ENCODE results near the gene MYH14. TPM values are rescaled to one million over a fixed set of nuclear protein-coding genes. Genes with fewer than 3 reads are reported as not detected.

MYH14 gene
- total RNA-seq, 2 experiments from 2014 or later: not detected

DNA sequence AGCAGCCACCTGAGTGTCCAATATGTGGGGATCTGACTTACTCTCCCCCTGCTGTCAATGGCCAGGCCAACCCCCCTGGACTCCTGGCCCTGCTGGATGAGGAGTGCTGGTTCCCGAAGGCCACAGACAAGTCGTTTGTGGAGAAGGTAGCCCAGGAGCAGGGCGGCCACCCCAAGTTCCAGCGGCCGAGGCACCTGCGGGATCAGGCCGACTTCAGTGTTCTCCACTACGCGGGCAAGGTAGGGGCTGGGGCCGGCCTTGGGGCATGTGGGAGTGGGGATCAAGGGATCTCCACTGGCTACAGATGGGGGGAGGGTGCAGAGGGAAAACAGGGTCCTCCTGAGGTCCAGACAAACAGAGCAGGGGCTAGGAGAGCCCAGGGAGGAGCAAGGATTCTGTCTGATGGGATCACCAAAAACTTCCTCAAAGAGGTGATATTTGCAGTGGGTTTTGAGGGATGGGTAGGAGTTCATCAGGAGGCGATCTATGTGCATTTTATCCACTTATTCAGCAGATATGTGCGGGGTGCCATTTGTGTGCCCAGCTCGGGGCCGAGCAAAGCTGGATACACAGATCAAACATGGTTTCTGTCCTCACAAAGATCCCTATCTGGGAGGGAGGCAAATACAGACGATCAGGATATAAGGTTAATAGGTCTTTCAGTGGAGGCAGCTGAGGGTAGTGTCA, 47.2 kb downstream of the MYH14 start:
- ChIA-PET CTCF (interaction anchor here (1.2 kb wide), 1 partner anchor 213 kb away, joined by 3 read pairs; no protein-coding TSS in a partner anchor), POLR2A (no interaction called here)

DNA sequence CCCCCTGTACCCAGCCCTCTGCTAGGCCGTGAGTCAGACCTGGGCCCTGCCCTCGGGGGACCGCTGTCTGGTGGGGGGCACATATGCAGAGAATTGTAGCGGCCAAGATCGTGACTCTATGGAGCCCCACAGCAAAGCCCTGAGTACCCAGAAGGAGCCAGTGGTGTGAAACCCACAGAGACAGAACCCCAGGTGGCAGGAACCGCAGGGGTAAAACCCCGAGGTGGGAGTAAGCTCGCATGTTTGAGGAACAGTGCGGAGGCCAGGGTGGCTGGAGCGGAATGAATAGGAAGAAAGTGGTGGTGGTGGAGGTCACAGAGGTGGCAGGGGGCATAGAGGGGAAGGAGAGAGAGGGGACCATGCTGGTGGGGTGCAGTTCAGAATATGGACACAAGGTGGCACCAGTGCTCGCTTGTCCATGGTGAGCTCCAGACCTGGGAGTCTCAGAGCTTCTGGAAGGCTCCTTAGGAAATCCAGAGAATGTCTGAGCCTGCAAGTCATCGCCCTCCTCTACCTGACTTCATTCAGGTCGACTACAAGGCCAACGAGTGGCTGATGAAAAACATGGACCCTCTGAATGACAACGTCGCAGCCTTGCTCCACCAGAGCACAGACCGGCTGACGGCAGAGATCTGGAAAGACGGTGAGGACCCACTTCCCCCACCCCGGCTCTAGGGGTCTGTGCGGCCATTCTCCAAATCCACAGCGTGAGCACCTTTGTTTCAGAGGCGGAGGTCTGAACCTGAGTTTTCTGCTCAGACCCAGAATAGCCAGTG, 48.9 kb downstream of the MYH14 start:
- ChIA-PET CTCF (interaction anchor here (0.5 to 1.5 kb wide), 7 partner anchors 17 to 619 kb away, joined by 3 to 5 read pairs (median 3); partner anchors contain the start of gene KCNC3), POLR2A (no interaction called here)

DNA sequence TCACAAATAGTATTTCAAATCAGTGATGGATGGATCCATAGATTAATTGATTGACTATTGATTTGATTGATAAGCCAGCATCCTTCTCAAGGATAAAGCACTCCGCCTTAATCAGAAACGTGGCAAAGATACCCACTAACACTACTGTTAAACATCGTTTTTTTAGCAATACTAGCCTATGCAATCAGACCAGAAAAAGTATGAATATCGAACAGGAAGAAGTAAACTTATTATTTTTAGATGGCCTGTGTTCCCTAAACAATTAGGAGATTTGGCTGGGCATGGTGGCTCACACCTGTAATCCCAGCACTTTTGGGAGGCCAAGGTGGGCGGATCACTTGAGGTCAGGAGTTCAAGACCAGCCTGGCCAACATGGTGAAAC, 49.5 kb downstream of the MYH14 start:
- CTCF ChIA-PET: interaction anchor here (0.5 to 1.5 kb wide), 7 partner anchors 17 to 619 kb away, joined by 3 to 5 read pairs (median 3); partner anchors contain the start of gene KCNC3
- POLR2A ChIA-PET: no interaction called here

DNA sequence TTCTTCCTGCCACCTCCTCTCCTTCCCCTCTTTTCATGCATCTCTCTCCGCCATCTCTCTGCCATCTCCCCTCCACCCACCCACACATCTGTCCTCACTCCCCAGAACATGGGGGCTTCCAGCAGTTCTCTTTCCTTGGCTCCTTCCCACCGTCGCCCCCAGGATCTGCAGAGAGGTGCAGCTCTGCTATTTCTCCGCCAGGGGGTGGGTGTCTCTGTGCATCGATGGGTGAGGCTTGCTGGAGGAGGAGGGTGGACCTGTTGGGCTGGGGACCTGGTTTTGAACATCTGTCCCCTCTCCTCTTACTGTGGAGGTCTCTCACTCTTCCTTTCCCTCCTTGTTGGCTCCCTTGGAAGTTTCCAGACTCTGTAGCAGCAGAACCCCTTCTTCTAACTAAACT, 51.7 kb downstream of the MYH14 start:
- CTCF ChIA-PET: interaction anchor here (1.9 kb wide), 1 partner anchor 10 kb away, joined by 4 read pairs; no protein-coding TSS in a partner anchor
- POLR2A ChIA-PET: no interaction called here

DNA sequence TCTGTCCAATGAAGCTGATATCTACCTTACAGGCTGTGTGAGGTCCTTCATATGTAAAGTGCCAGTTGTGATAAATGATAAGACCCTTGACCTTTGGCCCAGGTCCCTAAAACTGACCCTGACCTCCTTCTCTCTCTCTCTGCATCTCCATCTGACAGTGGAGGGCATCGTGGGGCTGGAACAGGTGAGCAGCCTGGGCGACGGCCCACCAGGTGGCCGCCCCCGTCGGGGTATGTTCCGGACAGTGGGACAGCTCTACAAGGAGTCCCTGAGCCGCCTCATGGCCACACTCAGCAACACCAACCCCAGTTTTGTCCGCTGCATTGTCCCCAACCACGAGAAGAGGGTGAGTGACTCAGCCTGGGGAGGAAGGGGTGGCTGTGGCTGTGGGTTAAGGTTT, 53.7 kb downstream of the MYH14 start:
- CTCF ChIA-PET: no interaction called here
- POLR2A ChIA-PET: no interaction called here

DNA sequence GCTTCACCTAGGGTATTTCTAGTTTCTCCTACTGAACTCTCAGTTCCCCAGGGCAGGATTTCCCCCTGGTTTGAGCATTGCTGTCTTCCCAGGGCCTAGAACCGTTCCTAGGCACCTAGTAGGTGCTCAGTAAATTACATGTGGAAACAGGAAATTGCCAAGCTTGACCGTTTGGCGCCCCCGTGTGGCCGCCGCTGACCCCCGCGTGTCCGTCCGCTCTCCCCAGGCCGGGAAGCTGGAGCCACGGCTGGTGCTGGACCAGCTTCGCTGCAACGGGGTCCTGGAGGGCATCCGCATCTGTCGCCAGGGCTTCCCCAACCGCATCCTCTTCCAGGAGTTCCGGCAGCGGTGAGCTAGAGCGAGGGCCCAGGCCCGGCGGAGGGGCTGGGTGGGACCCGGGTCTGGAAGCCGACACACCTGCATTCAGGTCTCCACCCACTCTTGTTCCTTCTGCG, 55.5 kb downstream of the MYH14 start:
- ChIA-PET POLR2A (no interaction called here), CTCF (interaction anchor here (0.6 to 1.7 kb wide), 3 partner anchors 40 to 284 kb away, joined by 3 read pairs; no protein-coding TSS in a partner anchor)

DNA sequence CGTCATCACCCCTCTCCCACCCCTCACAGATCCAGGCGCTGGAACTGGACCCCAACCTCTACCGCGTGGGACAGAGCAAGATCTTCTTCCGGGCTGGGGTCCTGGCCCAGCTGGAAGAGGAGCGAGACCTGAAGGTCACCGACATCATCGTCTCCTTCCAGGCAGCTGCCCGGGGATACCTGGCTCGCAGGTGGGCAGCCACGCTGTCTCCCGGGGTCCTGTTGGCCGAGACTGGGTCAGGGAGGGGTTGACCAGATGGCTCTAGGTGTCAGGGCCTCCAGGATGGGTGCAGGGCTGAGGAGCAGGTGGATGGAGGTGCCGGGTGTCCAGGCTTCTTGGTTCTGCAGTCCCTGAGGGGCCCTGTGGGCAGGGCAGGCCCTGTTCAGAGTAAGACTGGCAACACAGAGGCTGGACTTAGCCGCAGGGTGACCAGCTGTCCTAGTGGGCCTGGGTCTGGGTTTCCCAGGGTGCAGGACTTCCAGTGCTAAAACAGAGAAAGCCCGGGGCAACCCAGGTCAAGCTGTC, 58.1 kb downstream of the MYH14 start:
- ChIA-PET CTCF (no interaction called here), POLR2A (no interaction called here)

DNA sequence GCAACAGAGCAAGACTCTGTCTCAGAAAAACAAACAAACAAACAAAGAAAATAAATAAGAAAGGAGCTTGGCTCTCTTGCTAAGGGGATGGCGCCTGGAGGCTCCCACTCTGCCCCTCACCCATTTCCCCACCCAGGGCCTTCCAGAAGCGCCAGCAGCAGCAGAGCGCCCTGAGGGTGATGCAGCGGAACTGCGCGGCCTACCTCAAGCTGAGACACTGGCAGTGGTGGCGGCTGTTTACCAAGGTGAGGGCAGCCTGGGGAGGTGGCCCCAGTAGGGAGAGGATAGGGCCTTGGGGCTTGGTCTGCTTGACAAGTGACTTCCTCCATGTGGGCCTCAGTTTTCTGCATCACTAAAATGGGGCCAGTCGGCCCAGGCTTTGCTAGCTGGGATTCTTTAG, 59.8 kb downstream of the MYH14 start:
- ChIA-PET CTCF (no interaction called here), POLR2A (no interaction called here)

DNA sequence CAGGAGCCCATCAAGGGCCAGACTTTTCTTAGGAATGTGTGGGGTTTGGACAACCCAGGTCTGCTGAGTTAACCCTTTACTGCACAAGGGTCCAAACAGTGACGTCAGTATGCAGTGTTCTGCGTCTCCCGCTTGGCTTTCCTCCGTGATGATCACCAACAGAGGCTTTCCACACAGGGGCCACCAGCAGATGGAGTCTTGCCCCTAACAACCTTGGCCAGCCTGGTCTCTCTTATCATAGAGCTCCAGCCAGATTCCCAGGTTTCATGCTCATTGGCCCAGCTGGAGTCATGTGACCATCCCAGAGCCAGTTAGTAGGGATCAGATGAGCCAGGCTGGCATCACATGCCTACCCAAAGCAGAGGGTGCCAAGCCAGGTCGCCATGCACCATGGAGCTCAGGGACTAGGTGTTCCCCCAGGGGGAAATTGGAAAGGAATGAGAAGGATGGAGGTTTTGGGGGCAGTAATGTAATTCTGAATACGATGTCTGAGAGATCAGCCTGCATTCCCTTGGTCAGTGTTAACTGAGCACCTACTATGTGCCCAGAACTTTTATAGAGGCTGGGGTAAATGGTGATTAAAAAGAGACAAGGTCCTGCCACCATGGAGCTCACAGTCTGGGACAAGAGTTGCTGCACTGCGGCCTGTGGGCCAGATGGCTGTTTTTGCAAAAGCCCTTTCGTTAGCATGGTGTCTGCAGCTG, 61.2 kb downstream of the MYH14 start:
- CTCF ChIA-PET: interaction anchor here (0.6 to 0.8 kb wide), 2 partner anchors 10 to 329 kb away, joined by 4 read pairs; no protein-coding TSS in a partner anchor
- POLR2A ChIA-PET: no interaction called here

DNA sequence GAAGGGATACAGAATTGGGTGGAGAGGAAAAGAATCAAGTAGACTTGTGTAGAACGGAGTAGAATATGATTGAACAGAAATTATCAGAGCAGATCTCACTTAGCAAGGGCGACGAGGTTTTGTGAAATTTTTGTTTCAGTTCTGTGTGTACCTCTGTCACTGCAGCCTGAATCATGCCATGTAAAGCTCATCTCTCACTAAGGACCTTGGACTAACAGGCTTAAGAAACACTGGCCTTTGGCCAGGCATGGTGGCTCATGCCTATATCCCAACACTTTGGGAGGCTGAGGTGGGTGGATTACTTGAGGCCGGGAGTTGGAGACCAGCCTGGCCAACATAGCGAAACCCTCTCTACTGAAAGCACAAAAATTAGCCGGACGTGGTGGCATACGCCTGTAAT, 62.6 kb downstream of the MYH14 start:
- POLR2A ChIA-PET: no interaction called here
- CTCF ChIA-PET: no interaction called here

DNA sequence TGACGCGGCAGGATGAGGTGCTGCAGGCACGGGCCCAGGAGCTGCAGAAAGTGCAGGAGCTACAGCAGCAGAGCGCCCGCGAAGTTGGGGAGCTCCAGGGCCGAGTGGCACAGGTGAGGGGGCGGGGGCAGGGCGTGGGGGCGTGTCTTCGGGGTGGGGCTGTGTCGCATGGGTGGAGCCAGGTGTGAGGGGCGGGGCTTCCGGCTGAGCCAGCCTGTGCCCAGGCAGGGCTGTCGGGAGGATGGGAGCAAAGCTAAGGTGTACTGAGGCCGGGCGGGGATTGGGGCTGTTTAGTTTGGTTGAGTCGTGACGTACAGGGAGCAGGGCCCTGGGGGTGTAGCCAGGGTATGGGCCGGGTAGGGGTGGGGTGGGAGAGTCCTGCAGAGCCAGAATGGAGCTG, 63.5 kb downstream of the MYH14 start:
- POLR2A ChIA-PET: no interaction called here
- CTCF ChIA-PET: interaction anchor here (0.5 kb wide), 1 partner anchor 22 kb away, joined by 4 read pairs; no protein-coding TSS in a partner anchor

DNA sequence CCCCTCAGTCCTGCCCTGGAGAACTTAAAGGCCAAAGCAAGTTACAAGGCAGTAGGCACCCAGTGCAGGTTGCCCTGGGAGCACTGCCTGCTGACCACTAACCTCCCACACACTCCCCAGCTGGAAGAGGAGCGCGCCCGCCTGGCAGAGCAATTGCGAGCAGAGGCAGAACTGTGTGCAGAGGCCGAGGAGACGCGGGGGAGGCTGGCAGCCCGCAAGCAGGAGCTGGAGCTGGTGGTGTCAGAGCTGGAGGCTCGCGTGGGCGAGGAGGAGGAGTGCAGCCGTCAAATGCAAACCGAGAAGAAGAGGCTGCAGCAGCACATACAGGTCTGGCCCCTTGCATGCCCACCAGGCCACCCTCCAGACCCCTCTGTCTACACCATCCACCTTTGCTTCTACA, 64.6 kb downstream of the MYH14 start:
- CTCF ChIA-PET: no interaction called here
- POLR2A ChIA-PET: no interaction called here

DNA sequence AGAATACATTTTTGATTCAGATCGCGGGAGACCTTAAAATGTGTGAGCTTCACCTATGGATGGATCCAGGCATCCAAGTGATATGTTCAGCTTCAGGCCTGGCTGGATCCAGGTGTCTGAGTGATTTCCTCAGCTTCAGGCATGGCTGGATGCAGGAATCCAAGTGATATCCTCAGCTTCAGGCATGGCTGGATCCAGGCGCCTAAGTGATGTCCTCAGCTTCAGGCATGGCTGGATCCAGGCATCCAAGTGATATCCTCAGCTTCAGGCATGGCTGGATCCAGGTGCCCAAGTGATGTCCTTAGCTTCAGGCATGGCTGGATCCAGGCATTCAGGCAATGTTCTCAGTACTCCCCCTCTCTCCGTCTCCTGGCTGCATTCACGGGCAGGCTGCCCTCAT, 65.1 kb downstream of the MYH14 start:
- ChIA-PET CTCF (no interaction called here), POLR2A (no interaction called here)

DNA sequence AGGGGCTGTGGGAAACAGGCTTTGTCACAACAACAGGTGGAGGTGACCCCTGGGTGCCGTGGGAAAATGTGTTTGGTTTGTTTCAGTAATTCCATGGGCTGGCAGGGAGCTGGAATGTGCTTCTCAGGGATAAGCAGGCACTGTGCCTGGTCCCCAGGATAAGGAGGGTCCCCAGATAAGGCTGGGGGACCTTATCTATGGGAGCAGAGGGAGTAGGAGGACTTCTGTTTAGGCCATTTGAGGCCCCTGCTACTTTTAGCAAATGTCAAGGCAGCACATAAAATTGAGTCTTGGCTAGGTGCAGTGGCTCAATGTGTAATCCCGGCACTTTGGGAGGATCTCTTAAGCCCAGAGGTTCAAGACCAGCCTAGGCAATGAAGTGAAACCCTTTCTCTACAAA, 66.2 kb downstream of the MYH14 start:
- ChIA-PET POLR2A (no interaction called here), CTCF (interaction anchor here (0.7 kb wide), 1 partner anchor 60 kb away, joined by 3 read pairs; no protein-coding TSS in a partner anchor)

DNA sequence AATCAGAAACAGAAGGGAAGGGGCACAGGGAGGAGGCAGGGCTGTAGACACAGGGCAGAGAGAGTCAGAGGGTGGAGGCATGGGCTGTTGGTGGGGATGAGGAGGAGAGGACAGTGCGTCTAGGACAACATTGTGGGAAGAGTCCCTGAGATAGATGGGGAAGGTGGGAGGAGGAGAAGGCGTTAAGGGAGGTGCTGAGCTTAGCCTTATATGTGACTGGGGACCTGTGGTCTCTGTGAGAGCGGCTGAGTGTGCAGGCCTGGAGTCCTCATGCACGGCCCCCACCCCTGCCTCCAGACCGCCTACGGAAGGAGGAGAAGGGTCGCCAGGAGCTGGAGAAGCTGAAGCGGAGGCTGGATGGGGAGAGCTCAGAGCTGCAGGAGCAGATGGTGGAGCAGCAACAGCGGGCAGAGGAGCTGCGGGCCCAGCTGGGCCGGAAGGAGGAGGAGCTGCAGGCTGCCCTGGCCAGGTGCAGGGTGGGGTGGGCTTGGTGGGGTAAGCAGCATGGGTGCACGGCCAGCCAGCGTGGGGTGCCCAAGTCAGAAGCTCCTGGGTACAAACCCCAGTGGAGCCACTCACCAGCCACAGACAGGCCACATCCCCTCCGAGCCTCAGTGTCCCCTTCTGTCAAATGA, 69.0 kb downstream of the MYH14 start:
- ChIA-PET CTCF (interaction anchor here (1.1 kb wide), 1 partner anchor 18 kb away, joined by 3 read pairs; no protein-coding TSS in a partner anchor), POLR2A (no interaction called here)

DNA sequence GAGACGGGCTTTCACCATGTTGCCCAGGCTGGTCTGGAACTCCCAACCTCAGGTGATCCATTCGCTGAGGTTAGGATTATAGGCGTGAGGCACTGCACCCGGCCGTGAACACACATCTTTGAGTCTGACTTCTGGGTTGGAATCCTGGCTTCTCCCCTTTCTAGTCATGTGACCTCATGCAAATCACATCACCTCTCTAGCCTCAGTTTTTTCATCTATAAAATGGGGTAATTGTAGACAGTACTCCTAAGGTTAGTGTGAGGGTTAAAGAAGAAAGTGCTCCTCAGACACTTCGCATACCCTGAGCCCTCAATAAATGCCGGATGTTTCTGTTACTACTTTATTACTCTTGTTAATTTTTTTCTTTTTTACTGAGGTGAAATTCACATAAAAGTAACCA, 70.4 kb downstream of the MYH14 start:
- POLR2A ChIA-PET: no interaction called here
- CTCF ChIA-PET: no interaction called here

DNA sequence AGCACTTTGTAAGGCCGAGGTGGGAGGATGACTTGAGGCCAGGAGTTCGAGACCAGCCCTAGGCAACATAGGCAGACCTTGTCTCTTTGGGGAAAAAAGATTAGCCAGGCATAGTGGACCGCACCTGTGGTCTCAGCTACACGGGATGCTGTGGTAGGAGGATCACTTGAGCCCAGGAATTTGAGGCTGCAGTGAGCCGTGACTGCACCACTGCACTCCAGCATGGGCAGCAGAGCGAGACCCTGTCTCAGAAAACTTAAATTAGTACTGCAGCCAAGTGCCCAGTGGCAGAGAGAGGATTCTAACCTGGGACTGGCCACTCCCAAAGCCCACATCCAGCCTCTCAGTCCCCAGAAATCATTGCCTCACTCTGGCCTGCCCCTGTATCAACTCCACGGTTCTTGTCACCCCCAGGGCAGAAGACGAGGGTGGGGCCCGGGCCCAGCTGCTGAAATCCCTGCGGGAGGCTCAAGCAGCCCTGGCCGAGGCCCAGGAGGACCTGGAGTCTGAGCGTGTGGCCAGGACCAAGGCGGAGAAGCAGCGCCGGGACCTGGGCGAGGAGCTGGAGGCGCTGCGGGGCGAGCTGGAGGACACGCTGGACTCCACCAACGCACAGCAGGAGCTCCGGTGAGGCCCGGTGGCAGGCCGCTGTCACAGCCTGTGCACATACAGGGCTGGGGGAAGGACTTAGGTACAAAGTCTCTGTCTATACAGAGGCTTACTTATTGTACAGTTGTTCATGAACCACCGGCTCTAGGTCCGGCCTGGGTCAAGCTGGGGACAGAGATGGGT, 72.4 kb downstream of the MYH14 start:
- ChIA-PET CTCF (no interaction called here), POLR2A (no interaction called here)

DNA sequence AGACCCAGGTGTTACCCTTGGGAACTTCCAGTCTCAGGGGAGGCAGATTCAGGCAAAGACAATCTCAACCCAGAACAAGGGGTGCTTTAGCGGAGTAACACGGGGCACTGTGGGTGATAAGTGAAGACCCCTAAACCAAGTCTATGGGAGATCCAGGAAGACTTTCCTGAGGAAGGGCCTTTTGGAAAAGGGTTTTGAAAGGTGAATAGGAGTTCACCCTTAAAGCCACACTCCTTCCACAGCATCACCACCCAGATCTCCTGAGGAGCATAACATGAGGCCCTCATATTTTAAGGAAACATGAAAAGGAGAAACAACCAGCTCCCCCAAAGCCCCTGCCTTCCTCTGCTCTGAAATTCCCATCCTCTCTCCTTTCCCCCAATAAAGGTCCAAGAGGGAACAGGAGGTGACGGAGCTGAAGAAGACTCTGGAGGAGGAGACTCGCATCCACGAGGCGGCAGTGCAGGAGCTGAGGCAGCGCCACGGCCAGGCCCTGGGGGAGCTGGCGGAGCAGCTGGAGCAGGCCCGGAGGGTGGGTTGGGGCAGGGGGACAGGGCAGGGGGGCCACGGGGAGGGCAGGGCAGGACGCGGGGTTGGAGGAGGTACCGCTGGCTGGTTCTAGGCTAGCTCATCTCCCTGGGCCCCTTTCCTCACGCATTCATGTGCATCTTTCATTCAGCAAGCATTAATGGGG, 73.1 kb downstream of the MYH14 start:
- POLR2A ChIA-PET: no interaction called here
- CTCF ChIA-PET: no interaction called here
